GM12878 (cell line): Measurements from ENCODE around the gene SMKR1. TPM values are rescaled to one million over a fixed set of nuclear protein-coding genes. Genes with fewer than 3 reads are reported as not detected.

Experiments
- ATAC-seq: fragments of 200-7000 bp; cut with Tn5 transposase; 3 replicates; pipeline ENCODE4 v1.9.1; 2020; ENCODE audit warnings: mild to moderate bottlenecking, moderate library complexity
- BruUV-seq: library from RNA; stranded (reverse); fragments of 400-500 nt; replicated peaks from 2 replicates; lab custom pipeline; 2021; lab: Mats Ljungman, UMichigan
- CTCF ChIA-PET: fragments of 300-600 bp; sonication (Branson Sonifier 250); formaldehyde crosslinking; extraction: SDS; loops from one replicate; lab custom pipeline; 2021; ENCODE audit warnings: inconsistent platforms; lab: Yijun Ruan, JAX
- POLR2A ChIA-PET: fragments of 350-600 bp; formaldehyde crosslinking; extraction: SDS; loops from one replicate; lab custom pipeline; 2021; ENCODE audit warnings: inconsistent platforms; lab: Charles Lee
- RAD21 ChIA-PET: fragments of 300-600 bp; sonication (Branson Sonifier 250); formaldehyde crosslinking; loops from one replicate; lab custom pipeline; 2023; ENCODE audit warnings: antibody characterized with exemption; ENCODE audit not compliant: unreplicated experiment; lab: Charles Lee
- SMC1A ChIA-PET: fragments of 300-600 bp; sonication (Branson Sonifier 250); formaldehyde crosslinking; loops from one replicate; lab custom pipeline; 2023; ENCODE audit not compliant: unreplicated experiment, uncharacterized antibody; lab: Charles Lee
- DNase-seq: peaks from one replicate; pipeline ENCODE4 v3.0.0-alpha.2; 2011; ENCODE audit warnings: low read depth, low spot score
- FAIRE-seq: peaks from 3 replicates; lab custom pipeline; 2011; peaks lifted over from hg19 to GRCh38; lab: Jason Lieb, UNC
- H2AFZ ChIP-seq: 2 replicates; pipeline ENCODE4 v1.6.0; 2011; ENCODE audit warnings: low read depth, low read length, control low read depth; ENCODE audit not compliant: control insufficient read depth
- H3K27ac ChIP-seq: 2 replicates; pipeline ENCODE4 v1.5.1; 2011; ENCODE audit warnings: control low read depth; ENCODE audit not compliant: control insufficient read depth, insufficient read depth
- H3K27me3 ChIP-seq, 2 experiments: replicated peaks in 1 of 2; 2 replicates each; pipeline versions ENCODE4 v1.6.0 to v1.6.1; 2011; ENCODE audit warnings: low read length in 1 of 2; ENCODE audit not compliant: control insufficient read depth in 2 of 2, insufficient read depth in 2 of 2
- H3K36me3 ChIP-seq, 2 experiments: 2 replicates each; pipeline ENCODE4 v1.5.1; 2011; ENCODE audit warnings: low read length in 1 of 2; ENCODE audit not compliant: control insufficient read depth in 2 of 2, insufficient read depth in 2 of 2
- H3K4me1 ChIP-seq: 2 replicates; pipeline ENCODE4 v1.6.1; 2011; ENCODE audit warnings: mild to moderate bottlenecking, low read length, moderate library complexity, mixed read lengths; ENCODE audit not compliant: control insufficient read depth, insufficient read depth
- H3K4me2 ChIP-seq: 2 replicates; pipeline ENCODE4 v1.6.0; 2011; ENCODE audit warnings: control low read depth; ENCODE audit not compliant: control insufficient read depth, insufficient read depth
- H3K4me3 ChIP-seq: fragments of 200-600 bp; sonication (generic); 2 replicates; pipeline ENCODE4 v1.5.1; 2016
- H3K79me2 ChIP-seq: 2 replicates; pipeline ENCODE4 v1.6.0; 2011; ENCODE audit warnings: low read length; ENCODE audit not compliant: control insufficient read depth, insufficient read depth
- H3K9ac ChIP-seq: 2 replicates; pipeline ENCODE4 v1.8.0; 2011; ENCODE audit warnings: low read length, control low read depth, mixed read lengths; ENCODE audit not compliant: control insufficient read depth, insufficient read depth
- H3K9me3 ChIP-seq: replicated peaks from 3 replicates; pipeline ENCODE4 v1.5.1; 2011; ENCODE audit warnings: mild to moderate bottlenecking, low read length; ENCODE audit not compliant: control insufficient read depth, insufficient read depth
- H4K20me1 ChIP-seq: 2 replicates; pipeline ENCODE4 v1.6.0; 2011; ENCODE audit not compliant: control insufficient read depth, insufficient read depth
- BHLHE40 ChIP-seq, 2 experiments: fragments of 450-650 bp in 1 of 2; IDR thresholded peaks; 2 replicates each; pipeline ENCODE4 v1.6.1; 2011 to 2017; ENCODE audit warnings: low read depth in 2 of 2, borderline replicate concordance in 1 of 2, improper control_type of control experiment in 1 of 2, low read length in 1 of 2, mild to moderate bottlenecking in 1 of 2
- BRCA1 ChIP-seq: IDR thresholded peaks from 2 replicates; pipeline ENCODE4 v1.6.1; 2011; ENCODE audit warnings: low read depth, low read length, improper control_type of control experiment
- CBX5 ChIP-seq: sonication (generic); IDR thresholded peaks from 2 replicates; pipeline ENCODE4 v1.6.1; 2016; ENCODE audit warnings: low read depth, moderate library complexity, mild to moderate bottlenecking, inconsistent platforms
- ESRRA ChIP-seq: IDR thresholded peaks from 2 replicates; pipeline ENCODE4 v1.6.1; 2012; ENCODE audit warnings: mild to moderate bottlenecking, low read length, improper control_type of control experiment
- FOS ChIP-seq: IDR thresholded peaks from 3 replicates; pipeline ENCODE4 v1.6.1; 2011; ENCODE audit warnings: borderline replicate concordance; ENCODE audit not compliant: insufficient read length; ENCODE audit errors: extremely low read depth
- HDAC2 ChIP-seq: fragments of 200-600 bp; sonication (generic); IDR thresholded peaks from 2 replicates; pipeline ENCODE4 v1.6.1; 2017
- HDGF ChIP-seq: fragments of 450-650 bp; IDR thresholded peaks from 2 replicates; pipeline ENCODE4 v1.6.1; 2016; ENCODE audit warnings: antibody characterized with exemption
- JUND ChIP-seq: IDR thresholded peaks from 2 replicates; pipeline ENCODE4 v1.6.1; 2012; ENCODE audit warnings: low read depth, mild to moderate bottlenecking, low read length, improper control_type of control experiment, moderate library complexity
- LARP7 ChIP-seq: fragments of 450-650 bp; IDR thresholded peaks from 2 replicates; pipeline ENCODE4 v1.6.1; 2017; ENCODE audit warnings: mild to moderate bottlenecking
- MYB ChIP-seq: fragments of 150-350 bp; IDR thresholded peaks from 2 replicates; pipeline ENCODE4 v1.6.1; 2014; ENCODE audit warnings: mild to moderate bottlenecking, low read depth, low read length, borderline replicate concordance
- POLR2AphosphoS5 ChIP-seq: IDR thresholded peaks from 2 replicates; pipeline ENCODE4 v1.6.1; 2011; ENCODE audit warnings: mild to moderate bottlenecking, low read length, inconsistent platforms
- TCF12 ChIP-seq: IDR thresholded peaks from 2 replicates; pipeline ENCODE4 v1.6.1; 2011; ENCODE audit warnings: low read depth, mild to moderate bottlenecking, low read length
- ZNF217 ChIP-seq: fragments of 450-650 bp; IDR thresholded peaks from 2 replicates; pipeline ENCODE4 v1.6.1; 2017; ENCODE audit warnings: antibody characterized with exemption, mild to moderate bottlenecking
- WGBS: methylation state at CpG from one replicate; pipeline ENCODE4 v1.1.6; 2016; ENCODE audit warnings: low lambda C conversion rate; ENCODE audit not compliant: insufficient replicate concordance, insufficient coverage; ENCODE audit errors: missing lambda C conversion rate; 5-methylcytosine and 5-hydroxymethylcytosine counted together
- in situ Hi-C: fragments of 300-500 bp; cut with MboI; formaldehyde crosslinking; loops from 9 replicates; pipeline ENCODE4 v1.14.3; 2018; ENCODE audit warnings: mixed read lengths
- intact Hi-C: fragments of 100-400 bp; cut with micrococcal nuclease; formaldehyde crosslinking; loops from one replicate; pipeline ENCODE4 v1.14.2; 2022; ENCODE audit not compliant: unreplicated experiment
- polyA plus RNA-seq, 11 experiments: library from polyadenylated mRNA; depleted of rRNA in 4 of 11; unstranded in 6 of 11; stranded (reverse) in 5 of 11; fragments of >200 nt; fragmentation: Nextera tagmentation in 4 of 11; fragmentation: Illumina TruSeq in 1 of 11; extraction: Ambion mirVana in 4 of 11; extraction: Trizol in 1 of 11; gene quantifications; 1 replicate in 1 of 11; 2 replicates in 10 of 11; pipeline versions ENCODE4 v1.2.1 to v1.2.3, GENCODE V29; 2011 to 2016; ENCODE audit warnings: inconsistent platforms in 2 of 11, missing spikeins in 2 of 11, low read depth in 1 of 11
- total RNA-seq, 4 experiments: library from RNA; depleted of rRNA in 3 of 4; stranded (reverse); fragments of >200 nt in 3 of 4; fragmentation: Illumina TruSeq in 1 of 4; extraction: Trizol in 1 of 4; gene quantifications; 2 replicates each; pipeline versions ENCODE4 v1.2.1 to v1.2.3, GENCODE V29; 2013 to 2021
- TF ChIP-seq, protein P1 (sequence below): IDR thresholded peaks from 2 replicates; pipeline ENCODE4 v1.6.1; 2011; ENCODE audit warnings: low read depth, low read length, improper control_type of control experiment, borderline replicate concordance
- TF ChIP-seq, protein P2 (sequence below): fragments of 150-350 bp; IDR thresholded peaks from 2 replicates; pipeline ENCODE4 v1.6.1; 2014; ENCODE audit warnings: mild to moderate bottlenecking, low read depth, low read length
- TF ChIP-seq, protein P3 (sequence below): IDR thresholded peaks from 2 replicates; pipeline ENCODE4 v1.6.1; 2012; ENCODE audit warnings: low read length, inconsistent platforms
- TF ChIP-seq, protein P4 (sequence below): fragments of 450-650 bp; IDR thresholded peaks from 2 replicates; pipeline ENCODE4 v1.6.1; 2017; ENCODE audit warnings: mild to moderate bottlenecking, low read depth, inconsistent platforms; ENCODE audit not compliant: poor library complexity, severe bottlenecking

SMKR1 gene
- total and polyA plus RNA-seq, 10 of the 15 experiments (the other 5 are each of a cell fraction or from before 2014, with no cell fraction given) = 0.37 to 2.6 (median 0.83) TPM

DNA sequence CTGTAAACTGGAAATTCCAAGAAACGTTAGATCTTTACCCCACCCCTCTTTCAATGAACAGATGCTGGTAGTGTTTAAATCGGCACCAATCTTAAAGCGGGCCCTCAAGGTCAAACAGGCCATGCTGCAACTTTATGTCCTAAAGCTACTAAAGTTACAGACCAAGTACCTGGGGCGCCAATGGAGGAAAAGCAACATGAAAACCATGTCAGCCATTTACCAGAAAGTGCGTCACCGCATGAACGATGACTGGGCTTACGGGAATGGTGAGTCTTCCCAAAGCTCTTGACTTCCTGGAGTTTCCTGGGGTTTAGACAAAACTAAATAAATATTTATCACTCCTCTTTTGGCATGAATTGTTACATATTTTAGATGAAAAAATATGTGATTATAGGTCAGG, 19.6 kb upstream of the SMKR1 start:
- Histone ChIP-seq H2AFZ (no peak overlapping the region), H3K79me2 (no peaks in the 10 kb centered on the region), H3K4me2 (no peak overlapping the region), H3K27me3 (no peaks in the 10 kb centered on the region), H3K9ac (no peak overlapping the region), H3K4me3 (no peak overlapping the region), H3K9me3 (no peaks in the 10 kb centered on the region), H3K36me3 (no peaks in the 10 kb centered on the region), H4K20me1 (no peaks in the 10 kb centered on the region), H3K4me1 (no peaks in the 10 kb centered on the region), H3K27ac (no peak overlapping the region)
- CTCF ChIA-PET = interaction anchor here (1.3 to 1.9 kb wide), 3 partner anchors 11 to 152 kb away, joined by 3 to 7 read pairs (median 3); no protein-coding TSS in a partner anchor
- FAIRE-seq (no peak), DNase-seq (no peak), ATAC-seq (no peak)
- POLR2A ChIA-PET = no interaction called here
- intact Hi-C loops = no loop called here
- RAD21 ChIA-PET = no interaction called here
- BruUV-seq = no TSS peak
- in situ Hi-C loops = no loop called here
- SMC1A ChIA-PET = interaction anchor here (0.7 to 1.1 kb wide), 2 partner anchors 142 to 166 kb away, joined by 3 to 5 read pairs; no protein-coding TSS in a partner anchor
- WGBS = 92% methylated on average over 8 of the region's 8 CpGs
- TF ChIP-seq ESRRA (no peak), CBX5 (no peak), HDAC2 (no peak), MYB (no peak), LARP7 (no peak), BHLHE40 (IDR thresholded peaks at IDR 0.05; ENCODE audit: borderline replicate concordance in 1 of 2, low read depth in 2 of 2, low read length in 1 of 2) (no peak), JUND (no peak), POLR2AphosphoS5 (no peak), BRCA1 (no peak), ZNF217 (no peak), HDGF (no peak), TCF12 (no peak), FOS (no peak)
- TF ChIP-seq, protein P1, sequence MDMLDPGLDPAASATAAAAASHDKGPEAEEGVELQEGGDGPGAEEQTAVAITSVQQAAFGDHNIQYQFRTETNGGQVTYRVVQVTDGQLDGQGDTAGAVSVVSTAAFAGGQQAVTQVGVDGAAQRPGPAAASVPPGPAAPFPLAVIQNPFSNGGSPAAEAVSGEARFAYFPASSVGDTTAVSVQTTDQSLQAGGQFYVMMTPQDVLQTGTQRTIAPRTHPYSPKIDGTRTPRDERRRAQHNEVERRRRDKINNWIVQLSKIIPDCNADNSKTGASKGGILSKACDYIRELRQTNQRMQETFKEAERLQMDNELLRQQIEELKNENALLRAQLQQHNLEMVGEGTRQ = no peak
- TF ChIP-seq, protein P2, sequence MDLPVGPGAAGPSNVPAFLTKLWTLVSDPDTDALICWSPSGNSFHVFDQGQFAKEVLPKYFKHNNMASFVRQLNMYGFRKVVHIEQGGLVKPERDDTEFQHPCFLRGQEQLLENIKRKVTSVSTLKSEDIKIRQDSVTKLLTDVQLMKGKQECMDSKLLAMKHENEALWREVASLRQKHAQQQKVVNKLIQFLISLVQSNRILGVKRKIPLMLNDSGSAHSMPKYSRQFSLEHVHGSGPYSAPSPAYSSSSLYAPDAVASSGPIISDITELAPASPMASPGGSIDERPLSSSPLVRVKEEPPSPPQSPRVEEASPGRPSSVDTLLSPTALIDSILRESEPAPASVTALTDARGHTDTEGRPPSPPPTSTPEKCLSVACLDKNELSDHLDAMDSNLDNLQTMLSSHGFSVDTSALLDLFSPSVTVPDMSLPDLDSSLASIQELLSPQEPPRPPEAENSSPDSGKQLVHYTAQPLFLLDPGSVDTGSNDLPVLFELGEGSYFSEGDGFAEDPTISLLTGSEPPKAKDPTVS = no peak
- TF ChIP-seq, protein P3, sequence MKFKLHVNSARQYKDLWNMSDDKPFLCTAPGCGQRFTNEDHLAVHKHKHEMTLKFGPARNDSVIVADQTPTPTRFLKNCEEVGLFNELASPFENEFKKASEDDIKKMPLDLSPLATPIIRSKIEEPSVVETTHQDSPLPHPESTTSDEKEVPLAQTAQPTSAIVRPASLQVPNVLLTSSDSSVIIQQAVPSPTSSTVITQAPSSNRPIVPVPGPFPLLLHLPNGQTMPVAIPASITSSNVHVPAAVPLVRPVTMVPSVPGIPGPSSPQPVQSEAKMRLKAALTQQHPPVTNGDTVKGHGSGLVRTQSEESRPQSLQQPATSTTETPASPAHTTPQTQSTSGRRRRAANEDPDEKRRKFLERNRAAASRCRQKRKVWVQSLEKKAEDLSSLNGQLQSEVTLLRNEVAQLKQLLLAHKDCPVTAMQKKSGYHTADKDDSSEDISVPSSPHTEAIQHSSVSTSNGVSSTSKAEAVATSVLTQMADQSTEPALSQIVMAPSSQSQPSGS = no peak
- TF ChIP-seq, protein P4, sequence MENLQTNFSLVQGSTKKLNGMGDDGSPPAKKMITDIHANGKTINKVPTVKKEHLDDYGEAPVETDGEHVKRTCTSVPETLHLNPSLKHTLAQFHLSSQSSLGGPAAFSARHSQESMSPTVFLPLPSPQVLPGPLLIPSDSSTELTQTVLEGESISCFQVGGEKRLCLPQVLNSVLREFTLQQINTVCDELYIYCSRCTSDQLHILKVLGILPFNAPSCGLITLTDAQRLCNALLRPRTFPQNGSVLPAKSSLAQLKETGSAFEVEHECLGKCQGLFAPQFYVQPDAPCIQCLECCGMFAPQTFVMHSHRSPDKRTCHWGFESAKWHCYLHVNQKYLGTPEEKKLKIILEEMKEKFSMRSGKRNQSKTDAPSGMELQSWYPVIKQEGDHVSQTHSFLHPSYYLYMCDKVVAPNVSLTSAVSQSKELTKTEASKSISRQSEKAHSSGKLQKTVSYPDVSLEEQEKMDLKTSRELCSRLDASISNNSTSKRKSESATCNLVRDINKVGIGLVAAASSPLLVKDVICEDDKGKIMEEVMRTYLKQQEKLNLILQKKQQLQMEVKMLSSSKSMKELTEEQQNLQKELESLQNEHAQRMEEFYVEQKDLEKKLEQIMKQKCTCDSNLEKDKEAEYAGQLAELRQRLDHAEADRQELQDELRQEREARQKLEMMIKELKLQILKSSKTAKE = no peak
